GM12872 (cell line): ENCODE measurements around the gene USH2A.

Experiments
- CTCF ChIP-seq: IDR thresholded peaks from 3 replicates; pipeline ENCODE4 v1.5.1; 2011; ENCODE audit warnings: low read depth, mild to moderate bottlenecking, low read length, moderate library complexity; ENCODE audit not compliant: insufficient read depth

USH2A gene

GRCh38 chr1:216028631-216029030, 394.6 kb downstream of the USH2A start:
- TF ChIP-seq CTCF = no peak

- no peak for TF ChIP-seq CTCF
These were observed 398.7 kb downstream of the USH2A start for GRCh38 chr1:216024546-216024945.

GRCh38 chr1:216020743-216021345, 402.4 kb downstream of the USH2A start:
- TF ChIP-seq CTCF = no peak

- TF ChIP-seq CTCF = no peak
These were observed 408.1 kb downstream of the USH2A start for GRCh38 chr1:216015116-216015515.

- TF ChIP-seq CTCF = no peak
These were observed 409.2 kb downstream of the USH2A start for GRCh38 chr1:216014086-216014485.

- TF ChIP-seq CTCF = no peak
These were observed 417.3 kb downstream of the USH2A start for GRCh38 chr1:216005916-216006315.

GRCh38 chr1:215992620-215993019, 430.6 kb downstream of the USH2A start:
- TF ChIP-seq CTCF = peak; percentile 37; the same call in 1 of the 3 replicates
